Ovary (tissue), 3 donors: ENCODE measurements around the gene PPIL6.

ENCODE experiments used
- EP300 ChIP-seq: sonication (generic); formaldehyde crosslinking; IDR thresholded peaks from one replicate; pipeline ENCODE4 v1.6.1; 2017; ENCODE audit warnings: antibody characterized with exemption
- TF ChIP-seq, protein P1 (sequence below), 3 donors: fragments of 450-650 bp in 2 of 3; fragments of 200-600 bp in 1 of 3; IDR thresholded peaks; one replicate each; pipeline versions ENCODE4 v1.5.1 to v1.8.0; 2016 to 2022; ENCODE audit warnings: antibody characterized with exemption in 3 of 3, mild to moderate bottlenecking in 1 of 3
- donor health status: DM: no; HTN: no; CAD: no.

DNA sequence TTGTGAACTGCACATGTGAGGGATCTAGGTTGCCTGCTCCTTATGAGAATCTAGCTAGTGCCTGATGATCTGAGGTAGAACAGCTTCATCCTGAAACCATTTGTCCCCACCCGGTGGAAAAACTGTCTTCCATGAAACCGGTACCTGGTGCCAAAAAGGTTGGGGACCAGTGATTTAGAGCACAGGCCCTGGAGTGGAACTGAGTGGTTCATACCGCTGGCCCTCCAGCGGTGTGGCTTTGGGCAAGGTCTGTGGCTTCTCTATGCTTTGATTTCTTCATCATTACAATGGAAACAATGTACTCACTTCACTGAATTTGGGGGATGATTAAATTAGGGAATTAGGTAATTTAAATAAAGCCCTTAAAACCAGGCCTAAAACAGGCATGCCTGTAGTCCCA lies 94.4 kb downstream of the PPIL6 start:
- TF ChIP-seq, protein P1, sequence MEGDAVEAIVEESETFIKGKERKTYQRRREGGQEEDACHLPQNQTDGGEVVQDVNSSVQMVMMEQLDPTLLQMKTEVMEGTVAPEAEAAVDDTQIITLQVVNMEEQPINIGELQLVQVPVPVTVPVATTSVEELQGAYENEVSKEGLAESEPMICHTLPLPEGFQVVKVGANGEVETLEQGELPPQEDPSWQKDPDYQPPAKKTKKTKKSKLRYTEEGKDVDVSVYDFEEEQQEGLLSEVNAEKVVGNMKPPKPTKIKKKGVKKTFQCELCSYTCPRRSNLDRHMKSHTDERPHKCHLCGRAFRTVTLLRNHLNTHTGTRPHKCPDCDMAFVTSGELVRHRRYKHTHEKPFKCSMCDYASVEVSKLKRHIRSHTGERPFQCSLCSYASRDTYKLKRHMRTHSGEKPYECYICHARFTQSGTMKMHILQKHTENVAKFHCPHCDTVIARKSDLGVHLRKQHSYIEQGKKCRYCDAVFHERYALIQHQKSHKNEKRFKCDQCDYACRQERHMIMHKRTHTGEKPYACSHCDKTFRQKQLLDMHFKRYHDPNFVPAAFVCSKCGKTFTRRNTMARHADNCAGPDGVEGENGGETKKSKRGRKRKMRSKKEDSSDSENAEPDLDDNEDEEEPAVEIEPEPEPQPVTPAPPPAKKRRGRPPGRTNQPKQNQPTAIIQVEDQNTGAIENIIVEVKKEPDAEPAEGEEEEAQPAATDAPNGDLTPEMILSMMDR (IDR thresholded peaks at IDR 0.05), result no peak
- TF ChIP-seq EP300, result no peak
